GM12865 (cell line): ENCODE data around the gene CTPS2.

ENCODE experiments used
- DNase-seq: peaks from one replicate; pipeline ENCODE4 v3.0.0; 2010; ENCODE audit warnings: low read depth
- H3K4me3 ChIP-seq: 2 replicates; pipeline ENCODE4 v1.5.1; 2011; ENCODE audit warnings: mild to moderate bottlenecking, low read depth, low read length, control low read depth
- CTCF ChIP-seq: IDR thresholded peaks from 2 replicates; pipeline ENCODE4 v1.5.1; 2011; ENCODE audit warnings: low read length, control low read depth, low read depth, inconsistent platforms; ENCODE audit not compliant: insufficient read depth; ENCODE audit errors: missing control alignments

Gene CTPS2

GRCh38 chrX:16658284-16658683, 54.2 kb downstream of the CTPS2 start:
- DNase-seq: no peak
- no peak overlapping the region for H3K4me3 ChIP-seq
- TF ChIP-seq CTCF: no peak

DNA sequence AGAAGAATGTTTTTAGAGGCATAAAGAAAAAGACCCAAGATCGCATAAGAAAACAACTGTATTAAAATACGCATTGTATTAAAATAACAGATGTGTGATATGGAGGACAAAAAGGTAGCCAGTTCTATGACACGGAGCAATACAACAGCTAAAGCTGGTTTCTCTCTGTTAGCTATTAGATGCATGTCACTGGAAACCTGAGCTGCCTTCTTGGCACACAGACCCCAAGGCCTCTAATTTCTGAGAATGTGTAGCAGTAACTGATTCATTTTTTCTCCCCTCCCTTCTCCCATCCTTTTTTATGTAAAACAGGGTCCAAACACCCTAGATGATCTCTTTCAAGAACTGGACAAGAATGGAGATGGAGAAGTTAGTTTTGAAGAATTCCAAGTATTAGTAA, 58.4 kb downstream of the CTPS2 start:
- H3K4me3 ChIP-seq: no peak overlapping the region
- no peak for TF ChIP-seq CTCF
- no peak for DNase-seq

GRCh38 chrX:16653424-16653823, 59.0 kb downstream of the CTPS2 start:
- no peak for DNase-seq
- no peak for TF ChIP-seq CTCF
- H3K4me3 ChIP-seq: no peak overlapping the region

- no peak overlapping the region for H3K4me3 ChIP-seq
- TF ChIP-seq CTCF: no peak
- DNase-seq: no peak
Measured at GRCh38 chrX:16651391-16652024, 61.0 kb downstream of the CTPS2 start.

- no peak for TF ChIP-seq CTCF
- no peak for DNase-seq
- no peak within 1 kb of the TSS for H3K4me3 ChIP-seq
Measured at GRCh38 chrX:16649858-16650257, 62.6 kb downstream of the CTPS2 start, which contains the start of gene S100G. S100G (plus strand) TSS chrX:16650158; CDS start chrX:16651007, 849 bp downstream.

GRCh38 chrX:16646366-16647138, 65.9 kb downstream of the CTPS2 start:
- no peak for DNase-seq
- TF ChIP-seq CTCF: no peak

DNA sequence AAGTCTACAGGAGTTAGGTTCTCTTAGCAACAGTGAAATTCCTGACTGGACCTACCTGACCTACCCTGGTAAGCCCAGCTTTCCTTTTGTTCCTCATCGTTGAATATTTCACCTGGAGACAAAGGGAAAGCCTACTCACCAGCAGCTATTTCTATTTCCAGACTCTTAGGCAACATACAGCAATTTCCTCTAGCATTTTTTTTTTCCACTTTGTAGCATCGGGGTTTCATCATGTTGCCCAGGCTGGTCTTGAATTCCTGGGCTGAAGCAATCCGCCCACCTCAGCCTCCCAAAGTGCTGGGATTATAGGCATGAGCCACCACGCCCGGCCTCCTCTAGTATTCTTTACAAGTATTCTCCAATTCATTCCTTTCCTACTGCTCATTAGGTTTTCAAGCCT, 69.3 kb downstream of the CTPS2 start:
- H3K4me3 ChIP-seq: no peak overlapping the region
- no peak for TF ChIP-seq CTCF
- no peak for DNase-seq

More at GRCh38 chrX:16646366-16647138, 65.9 kb downstream of the CTPS2 start:
- no peak overlapping the region for H3K4me3 ChIP-seq
